ENCODE data around the gene SRL.
"Not testable (repeated sequence)": the region's sequence is repeated elsewhere in the genome, so short reads cannot be mapped to it uniquely, and the experiment has no call there.

The SRL gene

GRCh38 chr16:4260360-4260759, 18.5 kb upstream of the SRL start:
- DNase-seq = no peak

DNA sequence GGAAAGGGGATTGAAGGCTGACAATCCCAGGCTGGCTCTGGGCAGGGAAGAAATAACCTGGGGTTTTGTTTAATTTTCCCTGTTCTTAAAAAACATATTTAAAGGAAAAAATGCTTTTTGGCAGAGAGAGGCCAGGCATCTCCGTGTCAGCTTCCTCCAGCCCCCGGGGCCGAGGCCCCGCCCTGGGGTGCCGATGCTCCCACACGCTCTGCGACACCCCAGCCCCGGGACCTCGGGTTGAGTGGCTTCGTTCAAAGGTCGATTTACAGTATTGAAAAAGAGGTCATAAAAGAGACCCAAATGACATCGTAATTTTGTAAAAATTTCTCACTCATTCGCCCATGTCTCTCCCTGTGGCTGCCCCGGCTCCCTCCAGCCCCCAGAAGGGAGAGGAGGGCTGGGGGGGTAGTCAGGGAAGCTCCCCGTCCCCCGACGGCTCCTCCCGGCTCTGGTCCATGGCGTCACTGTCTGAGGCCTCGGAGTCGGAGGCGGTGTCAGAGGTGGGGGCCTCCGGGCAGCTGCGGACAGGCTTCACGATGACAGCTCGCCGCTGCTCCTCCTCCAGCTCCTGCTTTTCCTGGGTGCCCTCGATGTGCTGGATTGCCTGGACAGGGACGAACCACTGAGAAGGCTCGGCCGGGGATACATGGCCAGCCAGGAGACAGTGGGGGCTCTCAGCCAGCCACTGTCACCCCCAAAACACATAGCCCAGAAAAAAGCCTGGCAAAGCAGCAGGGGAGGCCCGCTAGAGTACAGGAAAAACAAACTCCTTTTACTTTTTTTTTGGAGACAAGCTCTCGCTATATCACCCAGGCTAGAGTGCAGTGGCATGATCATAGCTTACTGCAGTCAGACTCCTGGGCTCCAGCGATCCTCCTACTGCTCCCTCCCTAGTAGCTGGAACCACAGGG, 16.0 kb upstream of the SRL start:
- DNase-seq = no peak

GRCh38 chr16:4253394-4254150, 11.7 kb upstream of the SRL start:
- DNase-seq = peak; percentile 96

DNA sequence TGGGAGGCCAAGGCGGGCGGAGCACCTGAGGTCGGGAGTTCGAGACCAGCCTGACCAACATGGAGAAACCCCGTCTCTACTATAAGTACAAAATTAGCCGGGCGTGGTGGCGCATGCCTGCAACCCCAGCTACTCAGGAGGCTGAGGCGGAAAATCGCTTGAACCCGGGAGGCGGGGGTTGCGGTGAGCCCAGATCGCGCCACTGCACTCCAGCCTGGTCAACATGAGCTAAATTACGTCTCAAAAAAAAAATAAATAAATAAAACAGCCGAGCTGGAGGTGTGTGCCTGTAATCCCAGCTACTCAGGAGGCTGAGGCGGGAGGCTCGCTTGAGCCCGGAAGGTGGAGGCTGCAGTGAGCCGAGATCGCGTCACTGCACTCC, 11.1 kb upstream of the SRL start:
- DNase-seq = not testable (repeated sequence)

DNA sequence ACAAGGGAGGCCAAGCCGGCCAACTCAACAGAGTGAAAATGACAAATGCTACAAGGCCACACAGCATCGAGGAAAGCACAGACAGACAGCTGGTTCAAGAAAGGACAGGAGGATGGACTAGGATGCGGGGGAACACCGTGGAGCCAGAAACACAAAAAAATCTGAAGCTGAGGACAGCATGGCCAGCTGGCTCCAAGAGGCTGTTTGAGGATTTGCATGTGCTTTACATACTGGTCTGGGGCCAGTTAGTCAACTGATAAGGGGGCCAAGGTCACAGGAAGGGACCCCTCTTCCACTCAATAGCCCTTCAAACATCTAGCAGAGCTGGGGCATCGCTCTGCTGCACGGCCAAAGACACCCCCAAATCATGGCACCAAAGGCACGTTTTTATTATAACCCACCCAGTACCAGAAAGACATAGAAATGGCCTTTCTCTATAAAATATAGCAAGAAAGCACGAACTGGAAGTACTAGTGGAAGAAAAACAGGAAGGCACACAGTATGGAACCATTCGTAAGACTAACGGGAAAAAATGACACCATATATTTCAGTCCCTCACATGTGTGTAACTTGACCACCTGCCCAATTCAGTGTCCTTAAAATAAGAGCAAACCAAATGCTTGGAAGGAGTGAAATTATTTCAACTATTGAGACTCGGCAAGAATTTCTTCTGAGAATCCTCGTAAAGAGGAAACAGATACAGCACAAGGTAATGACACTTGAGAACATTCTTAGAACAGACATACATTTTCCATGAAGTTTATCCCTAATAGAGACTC, 7.8 kb upstream of the SRL start:
- no peak for DNase-seq

DNA sequence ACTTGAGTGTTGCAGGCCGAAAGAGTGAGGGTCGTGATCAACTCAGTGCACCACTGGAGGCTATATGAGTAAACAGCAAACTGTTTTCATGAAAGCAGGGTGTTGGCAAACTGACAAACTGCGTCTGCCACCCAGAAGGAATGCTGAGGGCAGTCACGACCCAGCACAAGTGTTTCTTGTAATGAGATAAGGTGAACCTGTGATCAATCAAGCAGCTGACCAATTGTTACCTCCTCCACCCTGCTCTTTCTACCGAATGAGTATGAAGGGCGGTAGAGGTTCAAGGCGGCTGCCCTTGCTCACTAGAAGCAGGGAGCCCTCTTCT, 5.5 kb upstream of the SRL start:
- DNase-seq = no peak

DNA sequence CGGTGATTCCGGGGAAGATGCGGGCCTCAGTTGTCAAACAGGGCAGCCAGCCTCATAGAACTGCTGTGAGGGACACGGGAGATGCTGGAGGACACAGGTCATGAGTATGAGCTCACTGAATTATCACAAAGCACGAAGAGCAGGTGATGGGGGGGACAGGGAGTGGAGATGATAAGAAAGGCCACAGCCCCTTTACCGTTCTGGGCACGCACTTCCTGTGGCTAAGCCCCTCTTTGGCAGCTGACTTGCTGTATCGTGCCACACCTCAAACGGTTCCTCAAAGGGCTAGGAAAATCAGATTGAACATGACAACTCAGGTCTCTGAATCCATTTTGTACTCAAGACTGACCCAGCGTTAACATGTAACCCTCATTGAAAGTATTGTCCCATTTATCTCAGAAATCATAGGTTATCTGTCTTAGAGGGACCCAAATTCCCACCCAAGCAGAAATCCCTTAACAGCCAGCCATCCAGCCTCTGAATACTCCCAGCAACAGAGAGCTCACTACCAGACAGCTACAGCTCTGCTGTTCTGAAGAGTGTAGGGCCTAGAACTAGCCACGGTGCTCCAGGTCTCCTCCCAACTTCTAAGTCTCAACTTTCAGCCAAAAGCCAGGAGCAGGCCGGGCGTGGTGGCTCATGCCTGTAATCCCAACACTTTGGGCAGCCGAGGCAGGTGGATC, 5.0 kb upstream of the SRL start:
- DNase-seq = no peak

DNA sequence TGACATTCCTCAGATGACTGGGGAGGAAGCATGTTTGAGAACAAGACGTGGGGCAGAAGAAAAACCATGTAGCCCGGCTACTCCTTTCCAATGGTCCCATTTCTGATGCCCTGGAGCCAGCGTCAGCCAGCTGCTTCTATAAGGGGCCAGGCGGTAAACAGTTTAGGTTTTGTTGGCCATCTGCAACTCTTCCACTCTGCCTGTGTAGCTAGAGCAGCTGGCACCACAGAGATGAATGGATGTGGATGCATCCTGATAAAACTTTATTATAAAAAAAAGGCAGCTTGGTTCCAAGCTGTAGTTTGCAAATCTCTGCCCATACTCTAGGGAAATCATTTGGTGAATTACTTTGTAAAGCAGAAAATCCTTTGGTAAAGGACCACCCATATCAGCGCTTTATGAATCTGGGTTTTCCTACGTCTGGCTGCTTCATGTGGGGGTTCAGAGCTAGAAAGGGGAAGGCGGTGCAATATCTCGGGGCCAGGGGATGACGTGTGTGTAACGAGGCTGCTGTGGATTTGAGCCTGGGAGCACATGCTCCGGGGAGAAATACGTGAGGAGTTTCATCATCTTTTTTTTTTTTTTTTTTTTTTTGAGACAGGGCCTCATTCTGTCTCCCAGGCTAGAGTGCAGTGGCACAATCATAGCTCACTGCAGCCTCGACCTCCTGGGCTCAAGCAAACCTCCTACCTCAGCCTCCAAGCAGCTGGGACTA, 3.4 kb upstream of the SRL start:
- DNase-seq = peak; percentile 17

- no peak for DNase-seq
Observed at GRCh38 chr16:4244254-4245076, 2.6 kb upstream of the SRL start.

GRCh38 chr16:4241258-4241927, 487 bp downstream of the SRL start:
- no peak for DNase-seq

DNA sequence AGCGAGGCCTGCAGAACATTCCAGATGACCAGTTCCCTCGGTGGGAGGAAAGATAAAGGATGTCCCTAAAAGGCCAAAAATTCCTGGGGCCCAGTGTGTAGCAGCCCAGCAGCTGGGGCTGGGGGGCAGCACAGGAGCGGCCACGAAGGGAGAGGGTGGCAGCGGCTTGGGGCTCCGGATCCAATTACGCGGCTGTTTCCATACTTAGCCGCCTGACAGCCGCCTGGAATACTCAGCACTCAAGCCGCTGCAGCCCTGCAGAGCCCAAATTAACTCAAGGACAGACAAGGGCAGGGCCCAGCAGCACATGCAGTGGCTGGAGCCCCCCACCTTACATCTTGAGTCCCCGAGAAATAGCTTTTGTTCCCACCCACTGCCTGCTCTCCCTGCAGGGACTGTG, 1.3 kb downstream of the SRL start:
- no peak for DNase-seq

- no peak for DNase-seq
Observed at GRCh38 chr16:4239682-4240175, 2.2 kb downstream of the SRL start.

DNA sequence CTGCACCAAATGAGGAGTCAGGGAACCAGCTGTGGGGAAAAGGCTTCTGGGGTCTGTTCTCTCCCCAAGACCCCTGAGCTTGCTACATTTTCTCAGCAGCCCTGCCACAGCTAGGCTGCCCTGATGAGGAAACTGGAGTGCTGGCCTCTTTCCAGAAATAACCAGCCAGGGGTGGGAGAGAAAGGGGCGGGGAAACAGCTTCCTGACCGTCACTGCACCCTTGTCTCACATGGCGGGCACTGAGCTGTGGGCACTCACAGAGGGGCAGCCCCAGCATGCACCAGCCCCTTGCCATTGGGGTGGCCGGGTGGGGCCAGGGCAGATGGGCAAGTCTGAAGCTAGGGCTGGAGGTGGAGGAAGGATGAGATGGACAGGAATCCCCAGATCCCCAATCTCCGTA, 2.9 kb downstream of the SRL start:
- DNase-seq = no peak

DNA sequence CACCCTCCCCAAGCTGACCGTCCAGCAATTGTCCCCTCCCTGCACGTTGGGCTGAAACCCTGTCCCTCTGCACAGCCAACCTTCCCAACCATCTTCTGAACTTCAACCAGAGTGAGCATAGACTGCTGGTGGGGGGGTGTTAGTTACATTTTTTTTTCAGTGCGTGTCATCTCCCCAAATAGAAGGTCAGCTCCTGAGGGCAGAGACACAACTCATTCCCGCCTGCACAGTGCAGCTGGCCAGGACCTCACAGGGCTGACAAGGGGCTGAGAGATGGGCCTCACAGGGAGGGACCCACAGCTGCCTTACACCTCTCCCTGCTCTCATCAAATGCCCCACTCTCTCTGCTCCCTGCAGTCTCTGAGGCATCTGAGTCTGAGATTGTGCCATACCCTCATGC, 8.4 kb downstream of the SRL start:
- no peak for DNase-seq

DNA sequence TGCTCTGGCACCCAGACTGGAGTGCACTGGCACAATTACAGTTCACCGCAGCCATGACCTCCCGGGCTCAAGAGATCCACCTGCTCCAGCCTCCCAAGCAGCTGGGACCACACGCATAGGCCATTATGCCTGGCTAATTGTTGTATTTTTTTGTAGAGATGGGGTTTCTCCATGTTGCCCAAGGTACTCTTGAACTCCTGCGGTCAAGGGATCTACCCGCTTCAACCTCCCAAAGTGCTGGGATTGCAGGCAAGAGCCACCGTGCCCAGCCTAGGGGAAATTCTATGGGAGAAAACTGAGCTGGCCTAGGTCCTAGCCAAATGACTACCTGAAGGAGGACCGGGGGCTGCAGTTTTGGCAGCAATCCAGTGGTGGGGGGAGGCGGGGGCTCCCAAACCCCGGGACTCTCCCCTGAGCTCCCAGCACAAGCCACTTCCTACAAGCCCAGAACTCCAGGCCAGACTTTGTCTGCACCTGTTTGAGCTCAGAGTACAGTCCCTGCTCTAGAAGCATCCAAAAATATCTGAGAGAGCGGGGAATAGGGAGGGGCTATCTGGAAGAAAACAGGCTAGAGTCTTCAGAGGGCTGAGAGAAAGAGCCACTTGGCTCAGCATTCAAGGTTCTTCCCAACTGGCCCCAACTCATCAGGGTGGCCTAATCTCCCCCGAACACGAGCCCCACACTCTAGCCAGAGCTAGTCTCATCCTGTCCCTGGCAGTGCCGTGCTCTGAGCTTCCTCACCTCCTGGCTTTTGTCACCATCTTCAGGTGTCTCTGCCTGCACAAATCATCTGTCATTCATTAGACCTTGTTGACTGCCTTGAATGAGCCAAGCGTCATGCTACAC, 9.1 kb downstream of the SRL start:
- no peak for DNase-seq

- no peak for DNase-seq
Observed at GRCh38 chr16:4231886-4232285, 10.0 kb downstream of the SRL start.

- no peak for DNase-seq
Observed at GRCh38 chr16:4231367-4231766, 10.5 kb downstream of the SRL start.

DNA sequence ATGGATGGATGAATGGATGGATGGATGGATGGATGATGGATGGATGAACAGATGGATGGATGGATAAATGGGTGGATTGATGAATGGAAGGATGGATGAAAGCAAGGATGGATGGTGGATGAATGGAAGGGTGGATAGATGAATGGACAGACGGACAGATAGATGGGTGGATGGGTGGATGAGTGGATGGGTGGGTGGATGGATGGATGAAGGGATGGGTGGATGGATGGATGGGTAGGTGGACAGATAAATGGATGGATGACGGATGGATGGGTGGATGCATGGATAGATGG, 14.9 kb downstream of the SRL start:
- DNase-seq = no peak

- no peak for DNase-seq
Observed at GRCh38 chr16:4226251-4227039, 15.4 kb downstream of the SRL start.
